Activated CD4-positive, alpha-beta memory T cell treated with anti-CD3 and anti-CD28 coated beads for 36 hours (primary cell): ENCODE data around the gene HECTD4. TPM values are rescaled to one million over a fixed set of nuclear protein-coding genes. Genes with fewer than 3 reads are reported as not detected.
A peak's percentile ranks its signal among the peaks of the same experiment; 100 is the strongest.
"Not testable (repeated sequence)": the region's sequence is repeated elsewhere in the genome, so short reads cannot be mapped to it uniquely, and the experiment has no call there.

Experiments used
- CTCF ChIA-PET: fragments of 350-600 bp; sonication (Branson Sonifier 250); formaldehyde crosslinking; loops from one replicate; lab custom pipeline; 2021; ENCODE audit warnings: antibody characterized with exemption, inconsistent platforms; lab: Charles Lee
- POLR2A ChIA-PET: fragments of 350-600 bp; sonication (Branson Sonifier 250); formaldehyde crosslinking; loops from one replicate; lab custom pipeline; 2021; ENCODE audit warnings: antibody characterized with exemption; lab: Charles Lee
- DNase-seq: peaks from one replicate; pipeline ENCODE4 v3.0.0-alpha.2; 2020
- H3K27ac Mint-ChIP-seq: one replicate; pipeline ENCODE4 v1.8.0; 2021; ENCODE audit warnings: mixed read lengths
- H3K27me3 Mint-ChIP-seq: one replicate; pipeline ENCODE4 v1.8.0; 2021; ENCODE audit warnings: mixed read lengths
- H3K36me3 Mint-ChIP-seq: one replicate; pipeline ENCODE4 v1.8.0; 2021; ENCODE audit warnings: mixed read lengths
- H3K4me1 Mint-ChIP-seq: one replicate; pipeline ENCODE4 v1.8.0; 2021; ENCODE audit warnings: low read depth, mixed read lengths
- H3K4me3 Mint-ChIP-seq: one replicate; pipeline ENCODE4 v1.8.0; 2021; ENCODE audit warnings: mild to moderate bottlenecking, mixed read lengths
- H3K9me3 Mint-ChIP-seq: one replicate; pipeline ENCODE4 v1.8.0; 2021; ENCODE audit warnings: mixed read lengths
- intact Hi-C: fragments of 100-400 bp; cut with micrococcal nuclease; formaldehyde crosslinking; loops from one replicate; pipeline ENCODE4 v1.15.1; 2023
- total RNA-seq, 2 experiments: library from RNA; stranded (reverse); gene quantifications; one replicate each; pipeline ENCODE4 v1.2.3, GENCODE V29; 2021

HECTD4 gene
- total RNA-seq, 2 experiments from 2014 or later = 24.0 to 24.4 TPM

DNA sequence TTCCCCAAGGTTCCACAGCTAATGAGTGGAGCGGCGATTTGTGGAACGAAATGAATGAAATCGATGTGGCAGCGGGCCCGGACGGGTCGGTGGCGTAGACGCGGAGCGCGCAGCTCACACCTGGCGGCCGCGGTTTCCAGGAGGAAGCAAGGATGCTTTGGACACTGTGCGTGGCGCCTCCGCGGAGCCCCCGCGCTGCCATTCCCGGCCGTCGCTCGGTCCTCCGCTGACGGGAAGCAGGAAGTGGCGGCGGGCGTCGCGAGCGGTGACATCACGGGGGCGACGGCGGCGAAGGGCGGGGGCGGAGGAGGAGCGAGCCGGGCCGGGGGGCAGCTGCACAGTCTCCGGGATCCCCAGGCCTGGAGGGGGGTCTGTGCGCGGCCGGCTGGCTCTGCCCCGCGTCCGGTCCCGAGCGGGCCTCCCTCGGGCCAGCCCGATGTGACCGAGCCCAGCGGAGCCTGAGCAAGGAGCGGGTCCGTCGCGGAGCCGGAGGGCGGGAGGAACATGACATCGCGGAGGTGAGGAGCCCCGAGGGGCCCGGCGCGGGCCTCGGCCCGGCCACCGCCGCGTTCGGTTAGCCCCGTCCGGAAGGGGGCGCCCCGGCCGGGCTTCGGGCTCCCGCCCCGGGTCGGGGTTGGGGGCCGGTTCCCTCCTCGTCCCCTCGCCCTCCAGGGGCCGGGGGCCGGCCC, 36.5 kb upstream of the HECTD4 start, which contains the start of gene PTPN11:
TSS of gene PTPN11 (plus strand) at position 340 of the 689 bp plus-strand sequence. CDS start at position 505, 165 bp downstream.
- H3K9me3 Mint-ChIP-seq = no peaks in the 10 kb centered on the region
- peaks cover 33% of the 10 kb centered on the region for H3K4me1 Mint-ChIP-seq
- H3K4me3 Mint-ChIP-seq = peak within 1 kb of the TSS; percentile 91
- DNase-seq = peak; percentile 93
- CTCF ChIA-PET = no interaction called here
- POLR2A ChIA-PET = interaction anchor here (0.6 to 1.3 kb wide), 3 partner anchors 32 to 577 kb away, joined by 3 to 4 read pairs (median 4); partner anchors contain the start of gene MAPKAPK5
- peaks cover 3% of the 10 kb centered on the region for H3K36me3 Mint-ChIP-seq
- intact Hi-C loops = loop anchor here (1.0 to 5.0 kb wide), 2 partner anchors 9 to 576 kb away; partner anchors contain the start of genes MAPKAPK5 and RPL6
- H3K27ac Mint-ChIP-seq = peak within 1 kb of the TSS; percentile 94
- no peaks in the 10 kb centered on the region for H3K27me3 Mint-ChIP-seq

DNA sequence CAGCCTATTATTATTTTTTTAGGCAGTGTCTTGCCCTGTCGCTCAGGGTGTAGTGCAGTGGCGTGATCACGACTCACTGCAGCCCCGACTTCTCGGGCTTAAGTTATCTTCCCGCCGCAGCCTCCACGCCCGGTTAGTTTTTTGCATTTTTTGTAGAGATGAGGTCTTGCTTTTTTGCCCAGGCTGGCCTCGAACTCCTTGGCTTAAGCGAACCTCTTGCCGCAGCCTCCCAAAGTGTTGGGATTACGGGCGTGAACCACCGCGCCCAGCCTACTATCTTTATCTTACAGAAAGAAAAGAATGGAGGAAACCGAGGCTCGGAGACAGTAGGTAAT, 36.0 kb upstream of the HECTD4 start:
- CTCF ChIA-PET = no interaction called here

DNA sequence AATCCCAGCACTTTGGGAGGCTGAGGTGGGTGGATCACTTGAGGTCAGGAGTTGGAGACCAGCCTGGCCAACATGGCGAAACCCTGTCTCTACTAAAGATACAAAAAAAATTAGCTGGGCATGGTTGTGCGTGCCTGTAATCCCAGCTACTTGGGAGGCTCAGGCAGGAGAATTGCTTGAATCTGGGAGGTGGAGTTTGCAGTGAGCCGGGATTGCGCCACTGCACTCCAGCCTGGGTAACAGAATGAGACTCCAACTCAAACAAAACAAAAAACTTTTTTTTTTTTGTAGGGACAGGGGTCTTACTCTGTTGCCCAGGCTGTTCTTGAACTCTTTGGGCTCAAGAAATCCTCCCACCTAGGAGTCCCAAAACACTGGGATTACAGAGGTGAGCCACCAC, 33.2 kb upstream of the HECTD4 start:
- DNase-seq, H3K27ac Mint-ChIP-seq, H3K36me3 Mint-ChIP-seq, H3K4me3 Mint-ChIP-seq, H3K27me3 Mint-ChIP-seq, CTCF ChIA-PET, POLR2A ChIA-PET, H3K9me3 Mint-ChIP-seq: not testable (repeated sequence)
- intact Hi-C loops = loop anchor here (5.0 kb wide), 1 partner anchor 573 kb away; the partner anchor contains the start of gene MAPKAPK5
- H3K4me1 Mint-ChIP-seq = peaks cover 14% of the 10 kb centered on the region

More for the DNA sequence above, 36.0 kb upstream of the HECTD4 start:
- H3K4me3 Mint-ChIP-seq = peak overlapping the region; percentile 91
- DNase-seq = no peak
- POLR2A ChIA-PET = interaction anchor here (1.0 to 1.3 kb wide), 2 partner anchors 31 to 577 kb away, joined by 4 read pairs; partner anchors contain the start of gene MAPKAPK5
- H3K9me3 Mint-ChIP-seq = no peaks in the 10 kb centered on the region
- peaks cover 33% of the 10 kb centered on the region for H3K4me1 Mint-ChIP-seq
- peak overlapping the region; percentile 94 for H3K27ac Mint-ChIP-seq
- H3K27me3 Mint-ChIP-seq = no peaks in the 10 kb centered on the region
- intact Hi-C loops = loop anchor here (1.0 to 5.0 kb wide), 2 partner anchors 9 to 576 kb away; partner anchors contain the start of genes MAPKAPK5 and RPL6
- peaks cover 3% of the 10 kb centered on the region for H3K36me3 Mint-ChIP-seq

DNA sequence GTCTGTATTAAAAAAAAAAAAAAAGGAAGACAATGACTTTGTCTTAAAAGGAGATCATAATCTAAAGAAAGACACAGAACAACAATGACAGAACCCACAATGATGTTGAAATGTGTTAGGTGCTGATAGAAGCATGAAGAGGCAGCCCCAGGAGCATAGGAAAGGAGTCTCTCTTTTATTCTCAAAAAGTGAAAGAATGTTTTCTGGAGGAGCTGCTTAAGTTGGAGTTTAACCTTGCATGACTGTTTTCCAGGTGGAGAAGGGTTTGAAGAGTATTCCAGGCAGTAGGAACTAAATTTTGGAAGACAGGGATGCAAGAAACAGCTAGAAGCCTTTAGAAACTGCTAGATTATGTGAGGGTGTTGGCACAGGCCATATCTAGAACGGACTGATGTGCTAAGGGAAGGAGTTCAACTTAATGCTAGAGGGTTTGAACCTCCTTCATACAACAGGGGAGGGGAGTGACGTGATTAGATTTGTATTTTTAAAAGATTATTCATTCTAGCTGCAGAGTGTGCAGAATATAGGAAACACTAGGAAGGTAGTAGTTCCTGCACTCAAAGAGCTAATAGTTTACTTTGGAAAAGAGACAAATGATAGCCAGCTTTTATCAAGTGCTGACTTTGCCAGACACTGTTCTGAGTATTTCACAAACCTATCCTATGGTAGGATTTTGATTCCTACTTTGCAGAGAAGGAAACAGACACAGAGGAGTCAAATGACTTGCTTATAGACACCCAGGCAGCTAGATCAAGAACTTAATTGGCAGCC, 31.8 kb upstream of the HECTD4 start:
- Mint-ChIP-seq H3K36me3 (peaks cover 6% of the 10 kb centered on the region), H3K4me1 (peaks cover 8% of the 10 kb centered on the region), H3K9me3 (no peaks in the 10 kb centered on the region), H3K27me3 (no peaks in the 10 kb centered on the region), H3K4me3 (no peak overlapping the region), H3K27ac (no peak overlapping the region)
- CTCF ChIA-PET = interaction anchor here (0.6 to 1.0 kb wide), 3 partner anchors 11 to 27 kb away, joined by 3 to 4 read pairs (median 3); no protein-coding TSS in a partner anchor
- intact Hi-C loops = no loop called here
- DNase-seq = no peak
- POLR2A ChIA-PET = interaction anchor here (0.7 kb wide), 1 partner anchor 16 kb away, joined by 3 read pairs; no protein-coding TSS in a partner anchor

DNA sequence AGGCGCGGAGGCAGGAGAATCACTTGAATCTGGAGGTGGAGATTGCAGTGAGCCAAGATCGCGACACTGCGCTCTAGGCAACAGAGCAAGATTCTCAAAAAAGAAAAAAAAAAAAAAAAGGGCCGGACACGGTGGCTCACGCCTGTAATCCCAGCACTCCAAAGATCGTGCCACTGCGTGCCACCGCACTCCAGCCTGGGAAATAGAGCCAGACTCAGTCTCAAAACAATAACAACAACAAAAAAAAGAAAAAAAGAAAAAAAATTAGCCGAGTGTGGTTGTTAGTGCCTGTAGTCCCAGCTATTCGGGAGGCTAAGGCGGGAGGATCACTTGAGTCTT, 27.6 kb upstream of the HECTD4 start:
- intact Hi-C loops = loop anchor here (1.0 to 5.0 kb wide), 6 partner anchors 8 to 463 kb away; partner anchors contain the start of genes ERP29, HECTD4, PTPN11 and TMEM116
- Mint-ChIP-seq H3K36me3 (peaks cover 47% of the 10 kb centered on the region), H3K4me3 (peak overlapping the region; percentile 100), H3K4me1 (peaks cover 37% of the 10 kb centered on the region), H3K27ac (peak overlapping the region; percentile 100), H3K9me3 (no peaks in the 10 kb centered on the region), H3K27me3 (no peaks in the 10 kb centered on the region)
- CTCF ChIA-PET = interaction anchor here (0.6 kb wide), 1 partner anchor 22 kb away, joined by 3 read pairs; no protein-coding TSS in a partner anchor
- no peak for DNase-seq
- POLR2A ChIA-PET = no interaction called here

DNA sequence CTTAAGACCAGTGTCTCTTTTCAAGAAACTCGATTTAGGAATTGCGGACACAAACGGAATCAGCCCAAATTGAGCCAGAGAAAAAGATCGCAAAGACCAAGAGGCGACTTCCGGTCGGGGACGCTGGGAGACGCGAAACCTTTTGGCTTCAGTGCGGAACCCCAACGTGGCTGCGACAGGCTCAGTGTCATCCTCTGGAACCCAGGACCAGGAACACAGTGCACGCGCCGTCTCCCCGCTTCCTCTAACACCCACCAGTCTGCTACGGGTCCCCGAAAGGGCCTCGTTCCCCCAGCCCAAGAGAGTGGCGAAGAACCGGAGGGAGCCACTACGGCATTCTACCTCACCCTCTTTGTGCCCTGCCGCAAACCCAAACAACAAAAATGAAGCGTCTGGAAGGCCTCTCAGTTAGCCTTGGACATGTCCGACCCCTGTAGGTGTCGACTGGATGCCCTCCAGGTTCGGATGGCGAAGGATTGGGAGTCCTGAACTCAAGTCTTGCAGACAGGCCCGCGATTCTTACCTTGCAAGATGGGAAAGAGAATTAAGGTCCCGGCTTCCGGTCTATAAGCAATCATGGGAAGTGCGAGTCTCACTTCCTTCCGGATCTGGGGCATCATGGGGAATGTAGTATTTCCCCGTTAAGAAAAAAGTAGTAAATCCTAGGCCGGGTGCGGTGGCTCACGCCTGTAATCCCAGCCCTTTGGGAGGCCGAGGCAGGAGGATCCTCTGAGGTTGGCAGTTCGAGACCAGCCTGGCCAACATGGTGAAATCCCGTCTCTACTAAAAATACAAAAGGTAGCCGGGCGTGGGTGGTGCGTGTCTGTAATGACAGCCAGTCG, 27.1 kb upstream of the HECTD4 start, which contains the start of gene RPL6:
TSS of gene RPL6 (minus strand) at position 542 of the 842 bp plus-strand sequence. CDS start 949 bp downstream, outside the sequence.
- Mint-ChIP-seq H3K9me3 (no peaks in the 10 kb centered on the region), H3K27me3 (no peaks in the 10 kb centered on the region), H3K27ac (peak within 1 kb of the TSS; percentile 100), H3K36me3 (peaks cover 53% of the 10 kb centered on the region), H3K4me1 (peaks cover 37% of the 10 kb centered on the region), H3K4me3 (peak within 1 kb of the TSS; percentile 100)
- DNase-seq = peak; percentile 86
- intact Hi-C loops = loop anchor here (1.0 to 5.0 kb wide), 6 partner anchors 9 to 462 kb away; partner anchors contain the start of genes ERP29, HECTD4, PTPN11 and TMEM116
- POLR2A ChIA-PET = no interaction called here
- CTCF ChIA-PET = interaction anchor here (0.6 kb wide), 1 partner anchor 22 kb away, joined by 3 read pairs; no protein-coding TSS in a partner anchor

DNA sequence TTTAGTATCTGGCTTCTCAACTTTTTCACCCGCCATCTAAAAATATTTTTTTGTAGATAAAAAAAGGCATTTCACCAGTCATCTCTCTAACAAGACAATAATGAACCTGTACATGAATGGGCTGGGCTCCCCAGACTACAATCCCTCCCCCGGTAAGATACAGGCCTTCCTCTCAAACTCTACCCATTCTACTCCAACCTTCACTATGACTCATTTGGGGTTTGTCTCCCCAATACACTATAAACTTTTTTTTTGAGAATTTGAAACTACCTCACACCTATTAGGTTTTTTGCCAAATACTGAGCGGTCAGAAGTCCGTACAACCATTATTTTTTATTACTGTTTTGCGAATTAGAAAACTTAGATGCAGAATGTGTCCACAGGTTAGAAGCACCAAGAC, 26.4 kb upstream of the HECTD4 start:
- peak; percentile 30 for DNase-seq
- CTCF ChIA-PET = no interaction called here
- no peaks in the 10 kb centered on the region for H3K27me3 Mint-ChIP-seq
- H3K4me3 Mint-ChIP-seq = peak overlapping the region; percentile 100
- peak overlapping the region; percentile 100 for H3K27ac Mint-ChIP-seq
- H3K9me3 Mint-ChIP-seq = no peaks in the 10 kb centered on the region
- peaks cover 37% of the 10 kb centered on the region for H3K4me1 Mint-ChIP-seq
- POLR2A ChIA-PET = no interaction called here
- intact Hi-C loops = loop anchor here (1.0 to 5.0 kb wide), 6 partner anchors 10 to 461 kb away; partner anchors contain the start of genes ERP29, HECTD4, PTPN11 and TMEM116
- peaks cover 53% of the 10 kb centered on the region for H3K36me3 Mint-ChIP-seq

DNA sequence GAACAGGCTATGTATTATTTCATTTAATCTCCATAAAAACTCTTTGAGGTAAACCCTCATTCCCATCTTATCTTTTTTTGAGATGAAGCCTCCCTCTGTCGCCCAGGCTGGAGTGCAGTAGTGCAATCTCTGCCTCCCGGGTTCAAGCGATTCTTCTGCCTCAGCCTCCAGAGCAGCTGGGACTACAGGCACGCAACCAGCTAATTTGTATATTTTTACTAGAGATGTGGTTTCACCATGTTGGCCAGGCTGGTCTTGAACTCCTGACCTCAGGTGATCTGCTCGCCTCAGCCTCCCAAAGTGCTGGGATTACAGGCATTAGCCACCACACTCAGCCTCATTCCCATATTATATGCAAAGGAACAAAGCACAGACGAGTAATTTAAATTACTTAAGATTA, 25.5 kb upstream of the HECTD4 start:
- peaks cover 37% of the 10 kb centered on the region for H3K4me1 Mint-ChIP-seq
- POLR2A ChIA-PET, DNase-seq, H3K9me3 Mint-ChIP-seq, CTCF ChIA-PET, H3K27me3 Mint-ChIP-seq: not testable (repeated sequence)
- intact Hi-C loops = loop anchor here (2.0 to 5.0 kb wide), 3 partner anchors 209 to 460 kb away; partner anchors contain the start of gene TRAFD1
- H3K27ac Mint-ChIP-seq = peak overlapping the region; percentile 100
- peak overlapping the region; percentile 100 for H3K4me3 Mint-ChIP-seq
- H3K36me3 Mint-ChIP-seq = peaks cover 55% of the 10 kb centered on the region

DNA sequence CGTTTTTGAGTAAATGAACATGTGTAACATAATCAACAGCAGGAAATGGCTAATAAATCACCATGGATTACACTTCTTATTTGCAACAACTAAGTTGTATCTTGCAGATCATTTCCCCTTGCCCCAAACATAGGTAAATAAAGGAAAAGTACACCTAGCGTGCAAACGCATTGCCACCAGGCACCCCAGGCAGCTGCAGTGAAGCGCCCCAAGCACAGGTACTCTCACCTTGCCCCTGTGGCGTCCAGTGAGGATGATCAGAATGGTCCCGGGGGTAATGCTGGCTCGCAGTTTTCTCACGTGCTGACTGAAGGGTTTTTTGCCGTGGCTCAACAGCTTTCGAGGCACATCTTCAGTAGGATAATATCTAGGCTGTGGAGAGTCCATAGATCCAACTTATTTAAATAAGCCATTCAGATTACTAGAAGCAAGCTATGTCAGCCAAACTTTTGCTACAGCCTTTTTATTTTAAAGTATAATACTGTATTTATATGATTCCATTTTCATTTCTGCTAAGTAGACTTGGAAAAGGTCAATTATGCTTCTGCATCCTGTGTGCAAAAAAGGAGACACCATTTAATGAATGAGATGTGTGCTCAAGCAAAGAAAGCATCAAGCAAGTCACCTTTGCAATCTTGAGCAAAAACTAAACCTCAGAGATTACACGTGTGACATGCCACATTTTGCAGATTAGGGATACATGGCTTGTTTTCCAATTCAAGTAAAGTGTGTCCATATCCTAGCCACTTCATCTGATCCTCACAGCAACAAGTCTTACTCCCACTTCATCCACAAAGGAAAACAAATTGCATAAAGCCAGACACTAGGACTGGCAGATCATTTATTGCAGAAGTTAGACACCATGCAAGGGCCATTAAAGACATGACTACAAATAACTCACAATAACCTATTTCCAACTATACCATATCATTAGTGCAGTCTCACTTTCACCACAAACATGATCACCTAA, 24.6 kb upstream of the HECTD4 start:
- ChIA-PET POLR2A (no interaction called here), CTCF (no interaction called here)
- H3K27me3 Mint-ChIP-seq = no peaks in the 10 kb centered on the region
- H3K4me1 Mint-ChIP-seq = peaks cover 37% of the 10 kb centered on the region
- H3K9me3 Mint-ChIP-seq = no peaks in the 10 kb centered on the region
- H3K4me3 Mint-ChIP-seq = peak overlapping the region; percentile 100
- peaks cover 55% of the 10 kb centered on the region for H3K36me3 Mint-ChIP-seq
- DNase-seq = no peak
- H3K27ac Mint-ChIP-seq = peak overlapping the region; percentile 100
- intact Hi-C loops = loop anchor here (5.0 kb wide), 2 partner anchors 280 to 460 kb away; partner anchors contain the start of gene TRAFD1

DNA sequence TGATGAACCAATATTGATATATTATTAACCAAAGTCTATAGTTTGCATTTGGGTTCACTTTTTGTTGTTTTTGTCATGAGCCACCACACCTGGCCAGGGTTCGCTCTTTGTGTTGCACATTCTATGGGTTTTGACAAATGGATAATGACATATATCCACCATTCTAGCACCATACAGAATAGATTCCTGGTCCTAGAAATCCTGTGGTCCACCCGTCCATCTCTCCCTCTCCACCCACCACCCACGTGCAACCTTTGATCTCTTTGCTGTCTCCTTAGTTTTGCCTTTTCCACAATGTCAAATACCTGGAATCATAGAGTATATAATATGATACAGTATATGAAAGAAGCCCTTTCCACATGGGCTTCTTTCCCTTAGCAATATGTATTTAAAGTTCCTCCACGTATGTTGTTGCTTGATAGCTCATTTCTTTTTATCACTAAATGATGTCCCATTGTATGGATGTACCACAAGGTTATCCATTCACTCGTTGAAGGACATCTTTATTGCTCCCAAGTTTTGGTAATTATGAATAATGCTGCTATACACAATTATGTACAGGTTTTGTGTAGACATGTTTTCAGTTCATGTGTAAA, 19.8 kb upstream of the HECTD4 start:
- DNase-seq = no peak
- H3K27me3 Mint-ChIP-seq = no peaks in the 10 kb centered on the region
- peaks cover 15% of the 10 kb centered on the region for H3K4me1 Mint-ChIP-seq
- H3K36me3 Mint-ChIP-seq = peaks cover 28% of the 10 kb centered on the region
- H3K9me3 Mint-ChIP-seq = no peaks in the 10 kb centered on the region
- H3K27ac Mint-ChIP-seq = no peak overlapping the region
- H3K4me3 Mint-ChIP-seq = no peak overlapping the region
- ChIA-PET CTCF (no interaction called here), POLR2A (interaction anchor here (0.8 kb wide), 1 partner anchor 42 kb away, joined by 3 read pairs; no protein-coding TSS in a partner anchor)
- intact Hi-C loops = no loop called here
